Suprapubic skin (tissue), 4 donors: Measurements from ENCODE around the gene THRB.

Source experiments
- EP300 ChIP-seq: sonication (generic); formaldehyde crosslinking; IDR thresholded peaks from one replicate; pipeline ENCODE4 v1.6.1; 2017; ENCODE audit warnings: antibody characterized with exemption
- POLR2A ChIP-seq, 2 donors: fragments of 450-650 bp; IDR thresholded peaks; one replicate each; pipeline ENCODE4 v1.6.1; 2017; ENCODE audit warnings: antibody characterized with exemption in 2 of 2, mild to moderate bottlenecking in 2 of 2, moderate library complexity in 2 of 2
- POLR2AphosphoS5 ChIP-seq, 3 donors: sonication (generic); formaldehyde crosslinking; IDR thresholded peaks; one replicate each; pipeline ENCODE4 v1.6.1; 2017; ENCODE audit warnings: antibody characterized with exemption in 3 of 3
- TF ChIP-seq, protein P1 (sequence below), 2 donors: fragments of 200-600 bp in 1 of 2; fragments of 450-650 bp in 1 of 2; sonication (generic) in 1 of 2; IDR thresholded peaks; one replicate each; pipeline ENCODE4 v1.5.1; 2016 to 2019; ENCODE audit warnings: antibody characterized with exemption in 2 of 2, mild to moderate bottlenecking in 1 of 2, moderate library complexity in 1 of 2

DNA sequence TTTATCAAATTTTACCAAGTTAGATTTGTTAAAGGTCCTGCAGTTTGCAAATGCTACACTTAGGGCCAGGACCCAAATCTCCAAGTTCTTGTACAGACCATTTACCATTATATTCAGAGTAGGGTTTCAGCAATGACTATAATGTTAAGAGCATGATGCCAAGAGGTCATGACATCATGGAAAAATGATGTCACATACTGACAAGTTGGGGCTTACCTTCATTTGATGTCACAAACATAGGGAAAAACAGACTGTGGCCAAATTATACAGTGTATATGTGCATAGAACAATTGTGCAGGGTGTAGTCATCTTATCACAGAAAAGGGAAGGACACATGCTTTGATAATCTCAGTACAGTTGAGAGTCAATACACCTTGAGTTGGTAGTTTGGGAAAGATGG is 10.1 kb upstream of the THRB start:
- TF ChIP-seq POLR2A (IDR thresholded peaks at IDR 0.05) (no peak), POLR2AphosphoS5 (IDR thresholded peaks at IDR 0.05) (no peak), EP300 (no peak)
- TF ChIP-seq, protein P1, sequence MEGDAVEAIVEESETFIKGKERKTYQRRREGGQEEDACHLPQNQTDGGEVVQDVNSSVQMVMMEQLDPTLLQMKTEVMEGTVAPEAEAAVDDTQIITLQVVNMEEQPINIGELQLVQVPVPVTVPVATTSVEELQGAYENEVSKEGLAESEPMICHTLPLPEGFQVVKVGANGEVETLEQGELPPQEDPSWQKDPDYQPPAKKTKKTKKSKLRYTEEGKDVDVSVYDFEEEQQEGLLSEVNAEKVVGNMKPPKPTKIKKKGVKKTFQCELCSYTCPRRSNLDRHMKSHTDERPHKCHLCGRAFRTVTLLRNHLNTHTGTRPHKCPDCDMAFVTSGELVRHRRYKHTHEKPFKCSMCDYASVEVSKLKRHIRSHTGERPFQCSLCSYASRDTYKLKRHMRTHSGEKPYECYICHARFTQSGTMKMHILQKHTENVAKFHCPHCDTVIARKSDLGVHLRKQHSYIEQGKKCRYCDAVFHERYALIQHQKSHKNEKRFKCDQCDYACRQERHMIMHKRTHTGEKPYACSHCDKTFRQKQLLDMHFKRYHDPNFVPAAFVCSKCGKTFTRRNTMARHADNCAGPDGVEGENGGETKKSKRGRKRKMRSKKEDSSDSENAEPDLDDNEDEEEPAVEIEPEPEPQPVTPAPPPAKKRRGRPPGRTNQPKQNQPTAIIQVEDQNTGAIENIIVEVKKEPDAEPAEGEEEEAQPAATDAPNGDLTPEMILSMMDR (IDR thresholded peaks at IDR 0.05), result no peak
